Measurements from ENCODE around the gene TEX52. TPM values are rescaled to one million over a fixed set of nuclear protein-coding genes. Genes with fewer than 3 reads are reported as not detected.

TEX52 gene
- total RNA-seq, 1 experiment from 2014 or later = not detected

- Histone ChIP-seq H3K4me3 (no peak overlapping the region), H3K4me2 (no peak overlapping the region), H3K79me2 (ENCODE audit: low read depth) (peaks cover 6% of the 10 kb centered on the region), H3K27ac (no peak overlapping the region), H3F3A (ENCODE audit: insufficient read depth, low read depth) (peaks cover 22% of the 10 kb centered on the region), H2AFZ (no peak overlapping the region), H4K20me1 (ENCODE audit: insufficient read depth) (peaks cover 5% of the 10 kb centered on the region; the same call in 1 of the 2 replicates), H3K4me1 (replicated peaks; ENCODE audit: insufficient read depth) (peaks cover 5% of the 10 kb centered on the region), H3K36me3 (ENCODE audit: low read depth) (no peaks in the 10 kb centered on the region), H3K27me3 (ENCODE audit: insufficient read depth, low read depth) (no peaks in the 10 kb centered on the region), H3K9me2 (ENCODE audit: insufficient read depth) (no peaks in the 10 kb centered on the region), H3K9me3 (ENCODE audit: insufficient read depth, low read depth) (no peaks in the 10 kb centered on the region)
- BruUV-seq (replicated peaks) = no TSS peak
- intact Hi-C loops (cut with micrococcal nuclease; ENCODE audit: unreplicated experiment) = no loop called here
- ChIA-PET CTCF (interaction anchor here (0.6 to 1.6 kb wide), 2 partner anchors 12 to 122 kb away, joined by 3 to 6 read pairs; no protein-coding TSS in a partner anchor), POLR2A (ENCODE audit: unreplicated experiment) (interaction anchor here (0.6 kb wide), 1 partner anchor 50 kb away, joined by 5 read pairs; no protein-coding TSS in a partner anchor)
- DNase-seq = no peak
- no peak for TF ChIP-seq CTCF (conservative IDR thresholded peaks at IDR 0.05)
- no peak for TF ChIP-seq EZH2 (IDR thresholded peaks at IDR 0.05; ENCODE audit: low read depth)
These were observed 30.1 kb upstream of the TEX52 start for GRCh38 chr12:2886768-2887450.

- no peak for DNase-seq
- TF ChIP-seq EZH2 (IDR thresholded peaks at IDR 0.05; ENCODE audit: low read depth) (no peak), CTCF (conservative IDR thresholded peaks at IDR 0.05) (no peak)
- Histone ChIP-seq H3K4me3 (no peak overlapping the region), H3K9me3 (ENCODE audit: insufficient read depth, low read depth) (no peaks in the 10 kb centered on the region), H3K27ac (no peak overlapping the region), H3K4me1 (replicated peaks; ENCODE audit: insufficient read depth) (no peaks in the 10 kb centered on the region), H3K27me3 (ENCODE audit: insufficient read depth, low read depth) (no peaks in the 10 kb centered on the region), H3F3A (ENCODE audit: insufficient read depth, low read depth) (peaks cover 21% of the 10 kb centered on the region), H2AFZ (no peak overlapping the region), H3K9me2 (ENCODE audit: insufficient read depth) (no peaks in the 10 kb centered on the region), H3K79me2 (ENCODE audit: low read depth) (peaks cover 18% of the 10 kb centered on the region), H3K4me2 (no peak overlapping the region), H3K36me3 (ENCODE audit: low read depth) (peaks cover 1% of the 10 kb centered on the region; the same call in 1 of the 2 replicates), H4K20me1 (ENCODE audit: insufficient read depth) (peaks cover 10% of the 10 kb centered on the region; the same call in 1 of the 2 replicates)
- ChIA-PET CTCF (interaction anchor here (0.5 to 1.0 kb wide), 6 partner anchors 73 to 206 kb away, joined by 3 to 21 read pairs (median 6); partner anchors contain the start of gene TEAD4), POLR2A (ENCODE audit: unreplicated experiment) (no interaction called here)
- no TSS peak for BruUV-seq (replicated peaks)
- intact Hi-C loops (cut with micrococcal nuclease; ENCODE audit: unreplicated experiment) = loop anchor here (2.0 kb wide), 1 partner anchor 150 kb away; no protein-coding TSS in a partner anchor
These were observed 28.0 kb upstream of the TEX52 start for GRCh38 chr12:2884810-2885209.

GRCh38 chr12:2879853-2880252 lies 23.0 kb upstream of the TEX52 start:
- H3K36me3 ChIP-seq (ENCODE audit: low read depth) = peaks cover 8% of the 10 kb centered on the region; the same call in 1 of the 2 replicates
- no peak overlapping the region for H3K4me3 ChIP-seq
- CTCF ChIA-PET = no interaction called here
- intact Hi-C loops (cut with micrococcal nuclease; ENCODE audit: unreplicated experiment) = loop anchor here (5.0 kb wide), 2 partner anchors 62 to 162 kb away; no protein-coding TSS in a partner anchor
- TF ChIP-seq EZH2 (IDR thresholded peaks at IDR 0.05; ENCODE audit: low read depth) (no peak), CTCF (conservative IDR thresholded peaks at IDR 0.05) (no peak)
- peaks cover 13% of the 10 kb centered on the region; the same call in 1 of the 2 replicates for H3F3A ChIP-seq (ENCODE audit: insufficient read depth, low read depth)
- peaks cover 15% of the 10 kb centered on the region; the same call in 1 of the 2 replicates for H3K4me1 ChIP-seq (replicated peaks; ENCODE audit: insufficient read depth)
- H3K9me3 ChIP-seq (ENCODE audit: insufficient read depth, low read depth) = no peaks in the 10 kb centered on the region
- H4K20me1 ChIP-seq (ENCODE audit: insufficient read depth) = peaks cover 16% of the 10 kb centered on the region
- H3K79me2 ChIP-seq (ENCODE audit: low read depth) = peaks cover 58% of the 10 kb centered on the region
- no peak overlapping the region for H3K27ac ChIP-seq
- no peaks in the 10 kb centered on the region for H3K27me3 ChIP-seq (ENCODE audit: insufficient read depth, low read depth)
- no peak overlapping the region for H2AFZ ChIP-seq
- POLR2A ChIA-PET (ENCODE audit: unreplicated experiment) = interaction anchor here (0.6 kb wide), 1 partner anchor 72 kb away, joined by 3 read pairs; no protein-coding TSS in a partner anchor
- BruUV-seq (replicated peaks) = no TSS peak
- no peak for DNase-seq
- H3K9me2 ChIP-seq (ENCODE audit: insufficient read depth) = no peaks in the 10 kb centered on the region
- H3K4me2 ChIP-seq = no peak overlapping the region
